NCI-H2196 treated with DMSO at 0.1 percent for 48 hours (cell line): ENCODE data around the gene PRKCE.

ENCODE experiments used
- DNase-seq: peaks from one replicate; lab custom pipeline; 2025; ENCODE audit not compliant: unreplicated experiment; lab: John Stamatoyannopoulos, UW

PRKCE gene

DNA sequence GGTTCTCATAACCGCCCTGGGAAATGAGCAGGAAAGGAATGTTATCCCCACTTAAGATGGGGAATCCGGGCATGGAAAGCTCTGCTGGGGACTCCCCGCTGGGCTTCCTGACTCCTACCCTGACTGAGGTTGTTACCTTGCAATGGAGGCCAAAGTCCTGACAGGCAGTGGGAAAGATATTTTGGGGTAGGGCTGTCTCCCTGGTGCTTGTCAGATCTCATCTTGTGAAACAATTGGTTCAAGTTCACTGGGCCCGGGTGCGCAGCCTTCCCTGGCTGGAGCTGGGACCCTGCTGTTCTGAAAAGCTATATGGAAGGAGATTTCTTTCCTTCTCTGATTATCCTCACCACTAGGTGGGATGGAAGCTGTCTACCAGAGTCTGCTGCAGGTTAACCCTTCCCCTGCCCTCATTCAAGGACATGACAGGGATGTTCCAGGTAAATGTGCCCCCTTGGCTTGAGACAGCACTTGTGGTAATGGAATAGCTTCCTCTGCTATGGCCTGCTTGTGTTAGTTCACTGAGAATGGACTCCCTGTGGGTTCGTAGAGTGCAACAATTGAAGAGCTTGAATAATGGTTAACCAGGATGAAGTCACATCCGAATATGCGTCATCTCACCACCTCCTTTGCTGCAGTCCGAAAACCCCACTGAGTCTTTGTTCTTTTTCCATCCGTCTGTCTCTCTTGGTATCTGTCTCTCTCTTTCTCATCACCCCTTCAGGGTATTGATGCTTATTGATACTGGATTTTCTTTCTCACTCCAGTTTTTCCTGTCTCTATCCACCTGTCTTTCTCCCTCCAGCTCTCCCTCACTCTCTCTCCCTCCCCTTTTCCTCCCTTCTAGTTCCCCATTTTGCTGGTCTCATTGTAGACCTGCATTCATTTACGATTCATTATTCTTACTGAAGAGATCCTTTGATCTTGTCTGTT, 577.9 kb downstream of the PRKCE start:
- DNase-seq: no peak

DNA sequence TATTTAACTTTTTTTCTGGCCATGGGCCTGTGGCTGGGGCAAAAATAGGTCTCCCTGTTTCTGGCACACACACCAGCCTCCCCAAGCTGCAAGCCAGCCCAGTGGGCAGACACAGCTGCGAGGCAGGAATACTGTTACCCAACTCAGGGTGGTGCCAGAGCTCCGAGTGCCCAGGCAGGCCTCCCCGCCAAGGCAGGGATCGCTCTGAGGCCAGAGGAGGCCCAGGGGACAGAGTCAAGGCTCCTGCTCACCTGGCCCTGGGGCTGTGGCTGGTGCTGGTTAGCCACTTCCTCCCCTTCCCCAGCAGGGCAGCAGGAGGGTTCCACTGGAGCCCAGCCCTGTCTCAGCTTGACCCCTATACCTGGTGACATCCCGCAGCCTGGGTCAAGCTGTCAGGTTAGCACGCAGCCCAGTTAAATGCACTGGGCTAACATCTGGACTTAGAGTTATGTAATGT, 578.7 kb downstream of the PRKCE start:
- DNase-seq: no peak

DNA sequence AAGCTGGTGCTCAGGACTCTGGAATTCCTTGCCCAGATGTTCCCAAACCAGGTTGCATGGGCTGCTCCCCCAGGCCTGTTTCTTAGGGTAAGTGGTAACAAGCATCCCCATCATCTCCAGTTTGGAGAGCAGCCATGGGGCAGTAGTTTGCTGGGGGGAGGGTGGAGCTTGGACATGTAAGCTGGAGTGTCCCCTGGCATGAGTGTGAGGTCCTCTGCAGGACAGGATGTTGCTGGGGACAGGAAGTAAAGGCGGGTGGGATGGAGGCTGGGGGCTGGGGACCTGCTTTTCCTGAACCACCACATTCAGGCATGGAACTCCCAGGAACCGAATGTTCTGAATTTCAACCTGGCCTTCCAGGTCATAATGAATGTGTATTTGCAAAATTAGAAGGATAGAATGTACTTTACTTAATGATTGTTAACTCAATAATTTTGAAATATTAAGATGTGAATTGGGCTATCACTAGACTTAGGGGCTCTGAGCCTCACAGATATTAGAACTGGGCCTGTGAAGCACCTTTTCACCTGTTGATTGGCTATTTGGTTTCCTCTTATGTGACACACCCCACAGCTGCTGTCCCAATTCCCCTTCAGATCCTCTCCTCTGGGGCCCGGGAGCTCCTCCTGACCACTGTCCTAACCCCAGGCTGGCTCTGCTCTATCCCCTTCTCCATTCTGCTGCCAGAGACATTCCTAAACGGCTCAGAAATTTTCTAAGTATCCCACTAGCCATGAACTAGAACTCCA, 579.4 kb downstream of the PRKCE start:
- no peak for DNase-seq

DNA sequence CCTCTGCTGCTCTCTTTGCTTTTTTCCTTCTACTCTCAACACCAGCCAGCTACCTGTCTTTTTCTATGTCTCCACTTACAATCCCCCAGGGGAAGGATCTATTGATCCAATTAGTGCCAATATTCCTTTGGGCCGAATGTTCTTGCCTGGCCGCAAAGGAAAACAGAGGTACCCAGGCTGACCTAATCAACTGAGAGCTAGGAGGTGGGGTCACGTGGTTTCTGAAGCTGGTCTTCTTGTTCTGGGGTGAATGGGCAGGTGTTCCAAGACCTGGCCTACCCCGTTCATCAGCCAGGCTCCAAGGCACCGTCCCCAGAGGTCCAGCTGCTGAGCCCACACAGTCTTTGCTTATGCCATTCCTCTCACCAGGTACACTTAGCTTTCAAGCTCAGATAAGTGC, 580.2 kb downstream of the PRKCE start:
- DNase-seq: no peak

DNA sequence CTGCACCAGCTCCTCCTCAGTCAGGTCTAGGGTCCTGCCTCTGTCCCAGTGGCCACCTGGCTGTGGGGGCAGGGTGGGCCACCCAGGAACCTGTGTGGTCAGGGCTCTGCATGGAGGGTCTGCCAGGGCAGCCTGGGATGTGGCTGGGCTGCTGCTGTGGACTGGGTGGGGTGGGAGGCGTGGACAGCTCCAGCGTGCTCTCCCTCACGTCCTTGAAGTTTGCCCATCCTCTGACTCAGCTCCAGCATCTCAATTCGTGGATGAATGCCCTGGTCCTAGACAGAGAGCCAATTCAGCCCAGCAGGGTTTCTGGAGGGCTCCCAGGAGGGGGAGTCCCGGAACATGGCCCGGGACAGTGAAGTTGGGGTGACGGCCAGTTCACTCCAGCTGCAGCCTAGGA, 581.4 kb downstream of the PRKCE start:
- DNase-seq: no peak

DNA sequence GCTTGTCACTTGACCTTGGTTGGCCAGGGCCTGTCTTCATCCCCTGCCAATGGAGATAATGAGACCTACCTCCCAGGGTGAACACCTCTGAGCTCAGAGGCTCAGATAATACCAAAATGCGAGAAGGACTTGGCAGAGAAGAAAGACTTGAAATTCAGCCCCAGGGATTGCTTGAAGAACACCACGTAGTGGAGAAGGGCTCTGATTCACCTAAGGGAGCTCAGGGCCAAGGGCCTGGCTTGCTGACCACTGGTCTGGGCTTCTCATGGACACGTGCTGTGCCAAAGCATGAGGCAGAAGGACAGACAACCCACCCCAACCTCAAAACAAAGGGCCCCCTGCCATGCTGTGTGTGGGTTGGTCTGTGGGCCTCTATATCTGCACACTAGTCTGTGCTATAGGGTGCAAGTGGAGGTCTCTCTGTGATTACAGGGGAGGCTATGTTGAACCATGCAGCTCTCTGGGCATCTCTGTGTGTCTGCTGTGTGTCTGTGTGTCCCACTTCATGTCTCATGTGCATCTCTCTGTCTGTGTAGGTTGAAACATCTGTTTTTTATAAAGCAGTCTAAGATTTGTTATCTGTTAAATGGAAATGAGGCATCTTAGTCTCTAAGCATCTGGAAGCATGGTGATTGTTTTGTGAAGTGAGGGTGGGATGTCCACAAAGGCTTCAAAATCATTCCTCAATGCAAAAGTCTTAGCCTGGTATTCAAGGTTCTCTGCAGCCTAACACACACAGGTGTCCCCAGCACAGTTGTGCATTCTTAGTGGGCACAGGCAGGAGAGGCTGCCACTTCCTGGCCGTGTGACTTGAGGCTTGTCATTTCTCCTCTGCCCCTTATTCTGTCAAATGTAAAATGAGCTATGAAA, 584.8 kb downstream of the PRKCE start:
- DNase-seq: no peak

DNA sequence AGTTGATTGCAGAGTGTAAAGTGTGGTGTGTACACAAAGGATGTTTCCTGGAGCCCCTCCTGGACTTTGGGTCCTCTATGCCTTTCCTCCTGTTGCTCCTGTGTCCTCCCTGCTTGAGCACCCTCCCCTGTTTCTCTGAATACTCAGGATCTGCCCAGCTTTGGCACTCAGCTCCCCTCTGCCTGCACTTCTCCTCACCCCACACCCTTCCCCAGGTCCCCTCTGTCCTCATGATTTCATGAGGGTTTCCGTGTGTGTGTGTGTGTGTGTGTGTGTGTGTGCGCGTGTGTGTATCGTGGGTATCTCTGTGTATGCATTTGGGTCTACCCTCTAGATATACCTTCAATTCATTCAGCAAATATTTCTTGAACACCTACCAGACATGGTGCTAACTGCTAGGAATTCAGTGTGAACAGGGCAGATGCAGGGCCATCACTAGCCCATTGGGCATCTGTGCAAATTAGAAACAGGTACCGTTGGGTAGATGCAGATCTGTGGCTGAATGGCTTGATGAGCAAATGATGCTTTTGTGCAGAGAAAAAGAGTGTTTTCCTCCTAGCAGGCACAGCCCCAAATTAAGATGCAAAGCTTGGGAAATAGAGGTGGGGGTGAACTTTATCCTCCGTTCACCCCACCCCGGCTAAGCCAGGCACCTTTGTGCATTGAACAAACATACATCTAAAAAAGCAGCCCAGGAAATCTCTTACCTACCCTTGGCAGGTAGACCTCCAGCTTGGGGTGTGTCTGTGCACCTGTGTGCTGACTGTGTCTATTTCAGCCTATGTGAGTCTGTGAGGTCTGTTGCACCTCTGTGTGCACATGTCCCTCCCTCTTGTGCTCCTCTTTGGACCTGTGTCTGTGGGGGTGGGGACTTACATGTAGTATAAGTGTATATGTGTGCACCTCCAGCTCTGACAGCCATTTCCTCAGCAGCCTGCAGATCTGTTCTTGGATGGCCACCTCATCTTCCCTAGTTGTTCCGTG, 585.7 kb downstream of the PRKCE start:
- DNase-seq: no peak
